Smooth muscle cell of the brain vasculature (primary cell): ENCODE results near the gene SLA2.
"Not testable (repeated sequence)": the region's sequence is repeated elsewhere in the genome, so short reads cannot be mapped to it uniquely, and the experiment has no call there.

Experiments
- DNase-seq: peaks from one replicate; pipeline ENCODE4 v3.0.0-alpha.2; 2012; ENCODE audit warnings: low read depth, low spot score

The SLA2 gene

GRCh38 chr20:36645998-36646397 is at the start of gene SLA2:
Gene SLA2 (minus strand): TSS chr20:36646196. CDS start chr20:36641335, 4,861 bp downstream.
- DNase-seq = no peak

GRCh38 chr20:36695467-36695866 is 49.5 kb upstream of the SLA2 start:
- not testable (repeated sequence) for DNase-seq

- DNase-seq = no peak
These were observed 42.6 kb upstream of the SLA2 start for GRCh38 chr20:36688630-36689029.

- DNase-seq = no peak
These were observed 41.9 kb upstream of the SLA2 start for GRCh38 chr20:36687850-36688249.

- DNase-seq = no peak
These were observed 40.9 kb upstream of the SLA2 start for GRCh38 chr20:36686944-36687343.

GRCh38 chr20:36686504-36686903 is 40.5 kb upstream of the SLA2 start:
- no peak for DNase-seq

GRCh38 chr20:36684747-36685146 is 38.8 kb upstream of the SLA2 start:
- DNase-seq = no peak

- DNase-seq = no peak
These were observed 36.3 kb upstream of the SLA2 start for GRCh38 chr20:36682311-36682710.

- DNase-seq = no peak
These were observed 31.4 kb upstream of the SLA2 start for GRCh38 chr20:36677422-36677771.

GRCh38 chr20:36676701-36677421 is 30.9 kb upstream of the SLA2 start:
- no peak for DNase-seq

GRCh38 chr20:36675545-36675944 is 29.5 kb upstream of the SLA2 start:
- DNase-seq = not testable (repeated sequence)

GRCh38 chr20:36672991-36673390 is 27.0 kb upstream of the SLA2 start:
- no peak for DNase-seq

GRCh38 chr20:36670665-36671357 is 24.8 kb upstream of the SLA2 start:
- DNase-seq = no peak

GRCh38 chr20:36666181-36666740 is 20.3 kb upstream of the SLA2 start:
- no peak for DNase-seq

GRCh38 chr20:36663031-36663430 is 17.0 kb upstream of the SLA2 start:
- no peak for DNase-seq

GRCh38 chr20:36658300-36658699 is 12.3 kb upstream of the SLA2 start:
- no peak for DNase-seq

- DNase-seq = no peak
These were observed 10.7 kb upstream of the SLA2 start for GRCh38 chr20:36656733-36657132.

- no peak for DNase-seq
These were observed 9.0 kb upstream of the SLA2 start for GRCh38 chr20:36655004-36655403.

- DNase-seq = no peak
These were observed 8.5 kb upstream of the SLA2 start for GRCh38 chr20:36654506-36654905.

- no peak for DNase-seq
These were observed 7.5 kb upstream of the SLA2 start for GRCh38 chr20:36653456-36653855.

- no peak for DNase-seq
These were observed 1.5 kb upstream of the SLA2 start for GRCh38 chr20:36647196-36648121.

- DNase-seq = no peak
These were observed 682 bp upstream of the SLA2 start for GRCh38 chr20:36646678-36647077.
